GM21423 (cell line): ENCODE results near the gene CD28.
"Not testable (repeated sequence)": the region's sequence is repeated elsewhere in the genome, so short reads cannot be mapped to it uniquely, and the experiment has no call there.

ENCODE experiments used
- ATAC-seq: cut with Tn5 transposase; IDR thresholded peaks from one replicate; pipeline ENCODE4 v1.9.1; 2021; ENCODE audit warnings: mild to moderate bottlenecking, moderate library complexity; ENCODE audit not compliant: unreplicated experiment

Gene CD28

DNA sequence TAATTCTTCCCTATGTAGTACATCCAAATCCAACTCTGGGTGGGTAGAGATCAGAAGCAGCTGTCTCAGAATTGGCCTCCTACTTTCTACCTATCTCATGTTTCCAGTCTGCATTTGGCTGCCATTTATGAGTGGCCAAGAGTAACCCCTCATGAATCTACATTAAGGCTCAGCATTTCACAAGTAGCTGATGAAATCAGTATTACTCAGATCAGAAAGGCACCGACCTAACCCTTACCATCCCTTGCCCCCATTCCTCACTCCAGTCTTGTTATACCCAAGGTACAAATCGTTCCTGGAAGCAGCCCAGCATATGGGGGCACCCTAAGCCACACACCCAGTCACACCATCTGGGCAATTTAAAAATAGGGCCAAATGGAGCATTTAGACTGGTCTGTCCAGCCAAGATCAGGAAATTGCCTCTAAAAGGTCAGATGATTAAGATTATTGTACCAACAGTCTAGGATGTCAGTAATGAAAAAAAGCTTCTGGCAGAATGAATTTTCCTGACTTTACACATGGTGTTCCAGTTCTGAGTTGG, 37.1 kb downstream of the CD28 start:
- ATAC-seq = no peak

GRCh38 chr2:203744091-203744490, 37.7 kb downstream of the CD28 start:
- ATAC-seq = no peak

GRCh38 chr2:203745267-203745666, 38.8 kb downstream of the CD28 start:
- no peak for ATAC-seq

DNA sequence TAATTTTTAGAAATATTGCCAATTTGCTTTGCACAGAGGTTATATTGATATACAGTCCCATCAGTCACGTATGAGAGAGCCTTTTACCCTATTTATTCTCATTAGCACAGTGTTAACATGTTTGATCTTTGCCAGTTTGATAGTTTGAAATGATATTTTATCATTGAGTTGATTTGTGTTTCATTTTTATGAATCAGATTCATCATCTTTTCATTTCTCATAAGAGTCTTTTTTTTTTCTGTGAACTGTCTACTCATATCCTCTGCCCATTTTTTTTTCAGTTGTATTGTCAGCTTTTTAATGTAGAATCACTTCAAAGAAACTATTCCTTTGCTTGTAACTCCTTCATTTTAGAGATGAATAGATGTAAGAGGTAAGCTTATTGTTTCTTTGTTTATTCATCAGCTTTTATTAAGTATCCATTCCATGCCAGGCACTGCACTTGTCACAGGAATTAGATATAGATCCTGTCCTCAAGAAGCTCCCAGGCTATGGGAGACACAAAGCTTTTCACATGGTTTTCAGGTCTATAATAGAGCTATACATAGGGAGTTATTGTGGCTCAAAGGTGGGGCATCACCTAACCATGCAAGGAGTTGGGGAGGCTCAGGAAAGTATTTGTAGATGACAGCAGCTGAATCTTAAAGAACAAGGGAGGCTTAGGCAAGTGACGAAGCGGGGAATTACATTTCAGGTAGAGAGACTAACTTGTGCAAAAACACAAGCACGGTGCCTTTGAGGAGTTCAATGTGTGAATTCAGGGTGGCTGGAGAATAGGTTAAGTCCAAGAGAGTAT, 42.1 kb downstream of the CD28 start:
- ATAC-seq = no peak

DNA sequence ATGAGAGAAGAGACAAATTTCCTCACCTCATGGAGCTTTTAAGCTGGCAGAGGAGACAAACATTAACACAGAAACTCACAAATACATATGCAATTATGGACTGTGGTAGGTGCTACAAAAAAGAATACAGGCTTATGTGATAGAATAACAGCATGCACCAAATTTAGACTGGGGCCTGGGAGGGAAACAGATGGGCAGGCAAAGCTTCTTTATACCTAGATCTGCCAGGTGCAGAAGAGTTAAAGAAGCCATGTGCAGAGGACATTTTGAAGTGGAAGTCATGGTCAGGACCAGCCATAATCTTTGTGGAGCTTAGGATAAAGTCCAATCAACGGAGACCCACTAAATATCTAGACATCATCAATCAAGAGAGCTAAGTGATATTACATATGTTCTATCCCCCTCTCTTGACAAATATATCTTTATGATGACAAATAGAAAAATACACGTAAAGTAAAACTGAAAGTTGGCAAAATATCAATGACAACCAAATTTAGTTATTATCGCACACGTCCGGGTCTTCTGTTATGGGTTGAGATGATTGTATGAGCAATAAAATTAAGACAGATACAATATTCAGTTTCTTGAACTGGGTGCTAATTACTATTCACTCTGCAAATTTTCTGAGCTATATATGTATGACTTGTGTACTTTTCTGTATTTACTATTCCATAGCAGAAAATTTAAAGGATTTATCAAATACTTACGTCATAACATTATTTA, 44.1 kb downstream of the CD28 start:
- ATAC-seq = no peak

GRCh38 chr2:203751685-203752271, 45.3 kb downstream of the CD28 start:
- ATAC-seq = no peak

GRCh38 chr2:203756161-203756560, 49.7 kb downstream of the CD28 start:
- no peak for ATAC-seq

- no peak for ATAC-seq
These were observed 52.6 kb downstream of the CD28 start for GRCh38 chr2:203758841-203759689.

- no peak for ATAC-seq
These were observed 53.4 kb downstream of the CD28 start for GRCh38 chr2:203759690-203760365.

DNA sequence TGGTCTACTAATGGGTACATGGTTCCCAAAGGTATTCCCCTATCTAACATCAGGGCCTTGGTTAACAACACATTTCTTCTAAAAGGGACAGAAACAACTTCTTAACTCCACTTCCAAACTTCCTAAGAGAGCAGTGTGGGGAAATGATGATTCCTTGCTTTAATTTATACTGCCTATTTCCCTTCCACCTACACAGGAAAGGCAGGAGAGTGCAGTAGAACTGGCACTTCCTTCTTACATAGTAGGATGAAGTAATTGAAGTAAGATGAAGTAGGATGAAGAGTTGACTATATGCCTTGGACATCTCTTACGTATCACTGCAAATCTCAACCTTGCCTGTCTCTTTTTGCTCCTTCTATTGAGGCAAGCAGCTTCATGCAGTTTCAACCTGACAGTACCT, 54.7 kb downstream of the CD28 start:
- no peak for ATAC-seq

GRCh38 chr2:203763241-203763937, 57.0 kb downstream of the CD28 start:
- ATAC-seq = no peak

DNA sequence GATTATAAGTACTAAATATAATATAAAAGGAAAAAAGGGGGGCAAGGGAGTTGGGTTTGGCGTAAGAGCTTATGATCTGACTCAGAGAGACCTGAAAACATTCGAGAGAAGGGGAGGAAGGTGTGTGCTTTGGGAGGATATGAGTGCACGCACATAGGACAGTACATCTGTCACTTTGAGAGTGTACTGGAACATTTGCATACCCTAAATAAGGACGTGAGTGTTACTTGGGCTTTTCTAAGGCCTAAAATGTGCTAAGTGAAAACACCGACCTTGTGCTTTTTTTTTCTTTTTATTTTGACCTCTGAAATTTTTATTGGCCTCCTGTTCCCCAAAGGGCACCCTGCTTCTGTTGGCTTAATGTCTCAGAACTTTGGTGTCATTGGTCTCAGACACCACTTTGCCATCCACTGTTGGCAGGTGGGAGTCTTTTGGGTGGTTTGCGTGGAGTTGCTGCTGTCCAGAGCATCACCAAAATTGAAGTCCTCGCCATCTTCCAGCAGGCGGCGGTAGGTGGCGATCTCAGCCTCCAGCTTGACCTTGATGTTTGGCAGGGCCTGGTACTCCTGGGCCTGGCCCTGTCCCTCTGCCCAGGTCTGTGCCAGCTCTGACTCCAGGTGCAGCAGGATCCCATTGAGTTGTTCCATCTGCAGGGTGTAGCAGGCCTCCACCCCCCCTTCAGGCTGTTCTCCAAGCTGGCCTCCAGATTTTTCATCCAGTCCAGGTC, 57.7 kb downstream of the CD28 start:
- no peak for ATAC-seq

DNA sequence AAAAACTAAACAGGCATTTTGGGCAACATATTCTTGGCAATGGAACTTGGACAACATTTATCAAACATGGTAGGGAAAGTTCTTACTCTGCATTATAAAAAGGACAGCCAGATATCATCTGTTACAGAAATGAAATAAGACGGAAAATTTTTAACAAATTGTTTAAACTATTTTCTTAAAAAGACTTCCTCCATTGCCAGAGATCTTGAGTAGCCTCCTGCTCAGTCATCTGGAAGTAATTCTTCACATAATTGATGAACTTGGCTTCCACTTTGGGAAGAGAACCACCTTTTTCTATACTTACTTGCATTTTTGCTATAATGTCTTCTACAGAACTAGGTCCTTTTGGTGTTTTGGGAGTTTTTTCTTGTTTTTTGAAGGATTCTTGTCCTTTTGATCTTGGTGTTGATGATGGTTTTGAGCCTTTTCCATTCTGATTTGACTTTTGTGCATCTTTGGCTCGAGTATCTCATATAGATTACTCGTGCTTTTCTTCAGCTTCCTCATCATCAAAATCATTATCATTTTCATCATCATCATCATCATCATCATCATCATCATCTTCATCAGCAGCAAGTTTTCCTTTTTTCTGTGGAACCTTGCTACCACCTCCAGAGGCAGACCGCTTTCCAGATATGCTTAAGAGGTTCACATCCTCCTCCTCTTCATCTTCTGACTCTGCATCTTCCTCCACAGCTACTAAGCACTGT, 66.2 kb downstream of the CD28 start:
- no peak for ATAC-seq

- ATAC-seq = no peak
These were observed 68.3 kb downstream of the CD28 start for GRCh38 chr2:203774760-203775159.

GRCh38 chr2:203775684-203776083, 69.2 kb downstream of the CD28 start:
- ATAC-seq = no peak

- no peak for ATAC-seq
These were observed 70.6 kb downstream of the CD28 start for GRCh38 chr2:203777030-203777429.

GRCh38 chr2:203779477-203780073, 73.1 kb downstream of the CD28 start:
- ATAC-seq = not testable (repeated sequence)

DNA sequence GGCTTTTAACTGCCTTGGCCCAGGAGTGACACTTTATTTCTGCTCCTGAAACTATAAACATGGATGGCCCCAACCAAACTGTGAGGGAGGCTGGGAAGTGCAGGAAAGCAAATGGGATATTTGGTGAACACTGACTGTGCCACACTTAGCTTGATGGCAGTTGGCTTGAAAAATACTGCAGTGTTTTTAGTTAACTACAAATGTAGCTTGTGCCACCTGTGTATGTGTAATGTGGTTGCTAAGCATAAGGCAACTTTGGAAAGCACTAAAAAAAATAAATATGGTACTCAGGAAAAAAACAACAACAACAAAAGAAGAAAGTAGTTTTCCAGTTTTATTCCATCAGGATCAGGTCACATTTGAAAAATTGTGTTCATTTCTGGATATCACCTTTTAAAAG, 73.8 kb downstream of the CD28 start:
- ATAC-seq = no peak
